Measurements from ENCODE around the gene SERINC3. TPM values are rescaled to one million over a fixed set of nuclear protein-coding genes. Genes with fewer than 3 reads are reported as not detected.

Gene SERINC3
- 82.8 TPM for total RNA-seq (ENCODE audit: unreplicated experiment)
- long read RNA-seq, full-length matches to known transcripts = 50 of 58 reads
- long read RNA-seq, partial matches to known transcripts = 1 of 58 reads
- long read RNA-seq, other reads (novel, unspliced or antisense) = 7 of 58 reads

GRCh38 chr20:44521484-44522481 is at the start of gene SERINC3:
TSS of gene SERINC3 (minus strand) at chr20:44522070. CDS start at chr20:44521951, 119 bp downstream.
- DNase-seq (ENCODE audit: low spot score) = peak; percentile 96
- Mint-ChIP-seq H3K9me3 (ENCODE audit: unreplicated experiment) (no peaks in the 10 kb centered on the region), H3K4me1 (ENCODE audit: unreplicated experiment) (peaks cover 55% of the 10 kb centered on the region), H3K36me3 (ENCODE audit: low read depth, unreplicated experiment) (peaks cover 7% of the 10 kb centered on the region), H3K4me3 (ENCODE audit: unreplicated experiment) (peak within 1 kb of the TSS; percentile 92), H3K27ac (ENCODE audit: unreplicated experiment) (peak within 1 kb of the TSS; percentile 89), H3K27me3 (ENCODE audit: unreplicated experiment) (peaks cover 4% of the 10 kb centered on the region)
- TF ChIP-seq, protein P1, sequence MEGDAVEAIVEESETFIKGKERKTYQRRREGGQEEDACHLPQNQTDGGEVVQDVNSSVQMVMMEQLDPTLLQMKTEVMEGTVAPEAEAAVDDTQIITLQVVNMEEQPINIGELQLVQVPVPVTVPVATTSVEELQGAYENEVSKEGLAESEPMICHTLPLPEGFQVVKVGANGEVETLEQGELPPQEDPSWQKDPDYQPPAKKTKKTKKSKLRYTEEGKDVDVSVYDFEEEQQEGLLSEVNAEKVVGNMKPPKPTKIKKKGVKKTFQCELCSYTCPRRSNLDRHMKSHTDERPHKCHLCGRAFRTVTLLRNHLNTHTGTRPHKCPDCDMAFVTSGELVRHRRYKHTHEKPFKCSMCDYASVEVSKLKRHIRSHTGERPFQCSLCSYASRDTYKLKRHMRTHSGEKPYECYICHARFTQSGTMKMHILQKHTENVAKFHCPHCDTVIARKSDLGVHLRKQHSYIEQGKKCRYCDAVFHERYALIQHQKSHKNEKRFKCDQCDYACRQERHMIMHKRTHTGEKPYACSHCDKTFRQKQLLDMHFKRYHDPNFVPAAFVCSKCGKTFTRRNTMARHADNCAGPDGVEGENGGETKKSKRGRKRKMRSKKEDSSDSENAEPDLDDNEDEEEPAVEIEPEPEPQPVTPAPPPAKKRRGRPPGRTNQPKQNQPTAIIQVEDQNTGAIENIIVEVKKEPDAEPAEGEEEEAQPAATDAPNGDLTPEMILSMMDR (IDR thresholded peaks at IDR 0.05; ENCODE audit: unreplicated experiment) = no peak

GRCh38 chr20:44571362-44571988 is 49.6 kb upstream of the SERINC3 start:
- Mint-ChIP-seq H3K27ac (ENCODE audit: unreplicated experiment) (peak overlapping the region; percentile 24), H3K9me3 (ENCODE audit: unreplicated experiment) (no peaks in the 10 kb centered on the region), H3K27me3 (ENCODE audit: unreplicated experiment) (peaks cover 1% of the 10 kb centered on the region), H3K4me3 (ENCODE audit: unreplicated experiment) (no peak overlapping the region), H3K36me3 (ENCODE audit: low read depth, unreplicated experiment) (no peaks in the 10 kb centered on the region), H3K4me1 (ENCODE audit: unreplicated experiment) (peaks cover 15% of the 10 kb centered on the region)
- TF ChIP-seq, protein P1 (IDR thresholded peaks at IDR 0.05; ENCODE audit: unreplicated experiment) = no peak
- DNase-seq (ENCODE audit: low spot score) = no peak

DNA sequence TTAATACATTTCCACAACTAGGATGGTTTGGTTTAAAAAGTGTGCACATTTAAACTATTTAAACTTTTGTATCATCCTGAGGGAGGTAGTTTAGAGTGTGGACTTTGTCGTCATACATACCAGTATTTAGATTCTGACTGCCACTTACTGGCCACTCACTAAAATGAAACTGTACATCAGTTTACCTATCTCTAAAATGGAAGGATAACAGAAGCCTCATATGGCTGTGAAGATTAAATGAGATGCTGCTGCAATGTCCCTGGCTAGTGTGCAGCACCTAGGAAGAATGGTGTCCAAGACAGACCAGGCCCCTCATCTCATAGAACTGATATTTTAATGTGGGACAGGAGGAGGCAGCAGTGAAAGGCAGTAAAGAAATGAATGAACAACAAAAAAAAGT is 48.5 kb upstream of the SERINC3 start:
- TF ChIP-seq, protein P1 (IDR thresholded peaks at IDR 0.05; ENCODE audit: unreplicated experiment) = no peak
- no peaks in the 10 kb centered on the region for H3K27me3 Mint-ChIP-seq (ENCODE audit: unreplicated experiment)
- DNase-seq (ENCODE audit: low spot score) = no peak
- peaks cover 7% of the 10 kb centered on the region for H3K4me1 Mint-ChIP-seq (ENCODE audit: unreplicated experiment)
- H3K36me3 Mint-ChIP-seq (ENCODE audit: low read depth, unreplicated experiment) = no peaks in the 10 kb centered on the region
- H3K9me3 Mint-ChIP-seq (ENCODE audit: unreplicated experiment) = no peaks in the 10 kb centered on the region
- H3K4me3 Mint-ChIP-seq (ENCODE audit: unreplicated experiment) = no peak overlapping the region
- no peak overlapping the region for H3K27ac Mint-ChIP-seq (ENCODE audit: unreplicated experiment)

DNA sequence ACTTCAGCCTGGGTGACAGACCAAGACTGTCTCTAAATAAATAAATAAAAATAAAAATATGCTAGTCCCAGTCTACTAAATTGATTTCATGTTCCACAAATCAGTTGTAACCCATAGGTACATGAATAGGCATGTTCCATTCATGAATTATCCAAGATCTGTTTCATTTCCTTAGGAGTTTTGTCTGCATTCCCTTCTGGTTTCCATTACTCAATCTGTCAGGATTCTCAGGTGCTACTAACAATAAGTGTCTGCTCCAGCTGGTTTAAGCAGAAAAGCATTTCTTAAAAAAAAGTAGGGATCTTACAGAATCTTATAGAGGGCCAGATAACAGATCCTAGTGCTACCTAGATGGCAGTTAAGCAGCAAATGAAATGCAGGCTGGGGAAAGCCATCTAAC is 44.9 kb upstream of the SERINC3 start:
- H3K4me3 Mint-ChIP-seq (ENCODE audit: unreplicated experiment) = no peak overlapping the region
- H3K27ac Mint-ChIP-seq (ENCODE audit: unreplicated experiment) = no peak overlapping the region
- H3K27me3 Mint-ChIP-seq (ENCODE audit: unreplicated experiment) = peaks cover 1% of the 10 kb centered on the region
- TF ChIP-seq, protein P1 (IDR thresholded peaks at IDR 0.05; ENCODE audit: unreplicated experiment) = no peak
- no peaks in the 10 kb centered on the region for H3K36me3 Mint-ChIP-seq (ENCODE audit: low read depth, unreplicated experiment)
- peaks cover 3% of the 10 kb centered on the region for H3K4me1 Mint-ChIP-seq (ENCODE audit: unreplicated experiment)
- DNase-seq (ENCODE audit: low spot score) = no peak
- H3K9me3 Mint-ChIP-seq (ENCODE audit: unreplicated experiment) = no peaks in the 10 kb centered on the region

All from endothelial cell (in vitro differentiated cells).